ENCODE results near the gene CDC42BPA. TPM values are rescaled to one million over a fixed set of nuclear protein-coding genes. Genes with fewer than 3 reads are reported as not detected.

Gene CDC42BPA
- total and polyA plus RNA-seq, 2 donors (not counting 1 experiment from before 2014, with no cell fraction given), result 26.4 to 77.1 TPM

DNA sequence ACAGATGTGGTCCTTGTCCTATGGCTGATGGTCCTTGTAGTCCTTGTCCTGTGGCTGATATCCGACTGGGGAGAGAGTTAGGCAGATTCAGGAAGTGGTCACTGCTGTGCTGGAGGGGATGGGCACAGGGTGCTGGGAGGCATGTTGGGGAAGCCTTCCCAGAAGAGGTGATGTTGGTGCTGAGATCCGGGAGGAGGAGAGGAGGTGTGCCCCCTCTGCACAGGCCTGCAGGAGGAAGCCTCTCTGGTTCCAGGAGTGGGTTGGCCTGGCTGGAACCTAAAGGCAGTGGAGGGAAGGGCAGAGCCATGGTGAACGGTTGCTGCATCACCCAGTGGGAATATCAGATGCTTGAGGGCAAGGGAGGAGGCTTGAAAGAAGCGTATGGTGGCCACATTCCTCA is 363.5 kb downstream of the CDC42BPA start:
- no peak for TF ChIP-seq EZH2 (IDR thresholded peaks at IDR 0.05; ENCODE audit: low read length, missing control alignments)
- TF ChIP-seq, protein P1, sequence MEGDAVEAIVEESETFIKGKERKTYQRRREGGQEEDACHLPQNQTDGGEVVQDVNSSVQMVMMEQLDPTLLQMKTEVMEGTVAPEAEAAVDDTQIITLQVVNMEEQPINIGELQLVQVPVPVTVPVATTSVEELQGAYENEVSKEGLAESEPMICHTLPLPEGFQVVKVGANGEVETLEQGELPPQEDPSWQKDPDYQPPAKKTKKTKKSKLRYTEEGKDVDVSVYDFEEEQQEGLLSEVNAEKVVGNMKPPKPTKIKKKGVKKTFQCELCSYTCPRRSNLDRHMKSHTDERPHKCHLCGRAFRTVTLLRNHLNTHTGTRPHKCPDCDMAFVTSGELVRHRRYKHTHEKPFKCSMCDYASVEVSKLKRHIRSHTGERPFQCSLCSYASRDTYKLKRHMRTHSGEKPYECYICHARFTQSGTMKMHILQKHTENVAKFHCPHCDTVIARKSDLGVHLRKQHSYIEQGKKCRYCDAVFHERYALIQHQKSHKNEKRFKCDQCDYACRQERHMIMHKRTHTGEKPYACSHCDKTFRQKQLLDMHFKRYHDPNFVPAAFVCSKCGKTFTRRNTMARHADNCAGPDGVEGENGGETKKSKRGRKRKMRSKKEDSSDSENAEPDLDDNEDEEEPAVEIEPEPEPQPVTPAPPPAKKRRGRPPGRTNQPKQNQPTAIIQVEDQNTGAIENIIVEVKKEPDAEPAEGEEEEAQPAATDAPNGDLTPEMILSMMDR (conservative IDR thresholded peaks at IDR 0.05 in 1 of 2, IDR thresholded peaks at IDR 0.05 in 1 of 2; ENCODE audit: low read depth in 1 of 2, low read length in 2 of 2), result no peak
- Histone ChIP-seq H2AFZ (ENCODE audit: low read length) (no peak overlapping the region), H3K4me2 (ENCODE audit: extremely low read depth, insufficient read depth, low read length) (no peak overlapping the region), H3K9ac (ENCODE audit: insufficient read depth, low read length) (no peak overlapping the region), H3K27me3 (ENCODE audit: control insufficient read depth, insufficient read depth, low read length) (no peaks in the 10 kb centered on the region), H3K36me3 (ENCODE audit: control insufficient read depth, insufficient read depth, low read length) (no peaks in the 10 kb centered on the region), H4K20me1 (ENCODE audit: control insufficient read depth, extremely low read depth, insufficient read depth, low read length) (no peaks in the 10 kb centered on the region), H3K27ac (ENCODE audit: insufficient read depth, low read length) (no peak overlapping the region), H3K9me3 (ENCODE audit: control insufficient read depth, insufficient read depth, low read depth, low read length) (no peaks in the 10 kb centered on the region), H3K79me2 (ENCODE audit: control insufficient read depth, insufficient read depth, low read length) (no peaks in the 10 kb centered on the region), H3K4me3 (replicated peaks in 1 of 4; ENCODE audit: control extremely low read depth in 1 of 4, insufficient read depth in 1 of 4, low read depth in 3 of 4, low read length in 4 of 4) (no peak overlapping the region), H3K4me1 (ENCODE audit: control insufficient read depth, extremely low read depth, insufficient read depth, low read length) (no peaks in the 10 kb centered on the region)
- DNase-seq (ENCODE audit: low read depth in 2 of 2), result no peak

DNA sequence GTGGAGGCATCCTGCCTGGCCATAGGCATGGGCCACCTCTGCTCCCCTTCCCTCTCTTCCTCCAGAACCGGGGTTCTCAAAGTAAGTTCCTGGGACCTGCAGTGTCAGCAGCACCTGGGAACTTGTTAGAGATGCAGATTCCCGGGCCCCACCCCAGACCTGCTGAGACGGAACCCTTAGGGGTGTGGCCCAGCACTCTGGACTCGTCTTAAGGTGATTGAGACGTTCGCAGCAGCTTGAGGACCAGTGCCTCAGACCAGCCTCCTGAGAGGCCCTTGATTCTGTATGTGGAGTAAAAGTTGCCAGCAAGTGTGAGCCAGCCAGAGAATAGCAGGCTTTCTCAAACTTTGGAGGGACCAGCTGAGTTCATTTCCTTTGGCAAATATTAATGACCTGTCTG is 364.0 kb downstream of the CDC42BPA start:
- no peaks in the 10 kb centered on the region for H4K20me1 ChIP-seq (ENCODE audit: control insufficient read depth, extremely low read depth, insufficient read depth, low read length)
- no peaks in the 10 kb centered on the region for H3K9me3 ChIP-seq (ENCODE audit: control insufficient read depth, insufficient read depth, low read depth, low read length)
- TF ChIP-seq, protein P1 (conservative IDR thresholded peaks at IDR 0.05 in 1 of 2, IDR thresholded peaks at IDR 0.05 in 1 of 2; ENCODE audit: low read depth in 1 of 2, low read length in 2 of 2), result no peak
- TF ChIP-seq EZH2 (IDR thresholded peaks at IDR 0.05; ENCODE audit: low read length, missing control alignments), result no peak
- no peak overlapping the region for H3K4me3 ChIP-seq (replicated peaks in 1 of 4; ENCODE audit: control extremely low read depth in 1 of 4, insufficient read depth in 1 of 4, low read depth in 3 of 4, low read length in 4 of 4)
- no peak overlapping the region for H3K27ac ChIP-seq (ENCODE audit: insufficient read depth, low read length)
- no peak overlapping the region for H2AFZ ChIP-seq (ENCODE audit: low read length)
- no peak for DNase-seq (ENCODE audit: low read depth in 2 of 2)
- H3K27me3 ChIP-seq (ENCODE audit: control insufficient read depth, insufficient read depth, low read length), result no peaks in the 10 kb centered on the region
- H3K36me3 ChIP-seq (ENCODE audit: control insufficient read depth, insufficient read depth, low read length), result no peaks in the 10 kb centered on the region
- no peak overlapping the region for H3K9ac ChIP-seq (ENCODE audit: insufficient read depth, low read length)
- H3K4me2 ChIP-seq (ENCODE audit: extremely low read depth, insufficient read depth, low read length), result no peak overlapping the region
- H3K79me2 ChIP-seq (ENCODE audit: control insufficient read depth, insufficient read depth, low read length), result no peaks in the 10 kb centered on the region
- H3K4me1 ChIP-seq (ENCODE audit: control insufficient read depth, extremely low read depth, insufficient read depth, low read length), result no peaks in the 10 kb centered on the region

DNA sequence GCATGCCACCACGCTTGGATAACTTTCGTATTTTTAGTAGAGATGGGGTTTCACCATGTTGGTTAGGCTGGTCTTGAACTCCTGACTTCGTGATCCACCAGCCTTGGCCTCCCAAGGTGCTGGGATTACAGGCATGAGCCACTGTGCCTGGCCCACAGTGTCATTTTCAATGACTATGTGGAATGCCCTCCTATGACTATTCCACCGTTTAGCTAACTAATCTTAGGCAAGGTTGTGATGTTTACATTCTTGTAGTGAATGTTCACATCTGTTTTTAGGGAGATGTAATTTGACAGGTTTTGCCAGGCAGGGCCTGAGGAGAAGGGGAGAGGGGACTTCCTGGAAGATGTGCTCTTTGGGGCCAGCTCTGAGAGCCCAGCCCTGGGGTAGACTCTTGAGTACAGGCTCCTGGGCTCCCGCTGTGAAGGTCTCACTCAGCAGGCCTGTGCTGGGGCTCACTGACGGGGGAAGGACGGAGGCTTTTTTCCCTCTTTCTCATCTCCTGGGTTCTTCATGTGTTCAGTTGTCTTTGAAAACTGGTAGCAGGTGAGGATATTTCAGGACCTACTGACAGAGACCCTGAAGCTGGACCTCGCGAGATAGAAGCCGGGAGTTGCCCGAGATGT is 365.0 kb downstream of the CDC42BPA start:
- Histone ChIP-seq H3K4me3 (replicated peaks in 1 of 4; ENCODE audit: control extremely low read depth in 1 of 4, insufficient read depth in 1 of 4, low read depth in 3 of 4, low read length in 4 of 4) (no peak overlapping the region), H4K20me1 (ENCODE audit: control insufficient read depth, extremely low read depth, insufficient read depth, low read length) (no peaks in the 10 kb centered on the region), H3K27me3 (ENCODE audit: control insufficient read depth, insufficient read depth, low read length) (no peaks in the 10 kb centered on the region), H3K79me2 (ENCODE audit: control insufficient read depth, insufficient read depth, low read length) (no peaks in the 10 kb centered on the region), H2AFZ (ENCODE audit: low read length) (no peak overlapping the region), H3K9ac (ENCODE audit: insufficient read depth, low read length) (no peak overlapping the region), H3K9me3 (ENCODE audit: control insufficient read depth, insufficient read depth, low read depth, low read length) (no peaks in the 10 kb centered on the region), H3K4me1 (ENCODE audit: control insufficient read depth, extremely low read depth, insufficient read depth, low read length) (no peaks in the 10 kb centered on the region), H3K36me3 (ENCODE audit: control insufficient read depth, insufficient read depth, low read length) (no peaks in the 10 kb centered on the region), H3K4me2 (ENCODE audit: extremely low read depth, insufficient read depth, low read length) (no peak overlapping the region), H3K27ac (ENCODE audit: insufficient read depth, low read length) (no peak overlapping the region)
- TF ChIP-seq, protein P1 (conservative IDR thresholded peaks at IDR 0.05 in 1 of 2, IDR thresholded peaks at IDR 0.05 in 1 of 2; ENCODE audit: low read depth in 1 of 2, low read length in 2 of 2), result no peak
- no peak for TF ChIP-seq EZH2 (IDR thresholded peaks at IDR 0.05; ENCODE audit: low read length, missing control alignments)
- DNase-seq (ENCODE audit: low read depth in 2 of 2), result no peak
